Activated T-cell treated with anti-CD3 and anti-CD28 coated beads for 24 hours (primary cell): ENCODE results near the gene MED13L.
A peak's percentile ranks its signal among the peaks of the same experiment; 100 is the strongest.

ENCODE experiments used
- DNase-seq: peaks from one replicate; pipeline ENCODE4 v3.0.0-alpha.2; 2020; ENCODE audit warnings: low read depth

Gene MED13L

DNA sequence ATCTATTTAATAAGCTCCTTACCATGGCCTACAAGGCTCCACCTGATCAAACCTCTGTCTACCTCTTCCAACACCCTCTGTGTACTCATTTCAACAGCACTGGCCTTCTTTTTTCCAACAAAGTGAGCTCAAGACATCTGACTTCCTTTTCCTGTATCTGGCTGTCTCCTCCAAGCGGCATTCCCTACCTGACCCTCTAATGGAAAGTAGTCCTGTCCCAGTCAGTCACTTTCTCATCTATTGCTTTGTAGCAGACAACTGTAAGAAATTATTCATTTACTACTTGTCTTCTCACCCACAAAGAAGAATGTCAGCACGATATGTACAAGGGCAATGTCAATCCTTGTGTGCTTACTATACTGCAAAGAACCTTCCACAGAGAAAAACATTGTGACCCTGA lies 149.6 kb downstream of the MED13L start:
- DNase-seq, result no peak

- no peak for DNase-seq
These were observed 150.9 kb downstream of the MED13L start for GRCh38 chr12:116126610-116127009.

- DNase-seq, result no peak
These were observed 151.4 kb downstream of the MED13L start for GRCh38 chr12:116125956-116126566.

DNA sequence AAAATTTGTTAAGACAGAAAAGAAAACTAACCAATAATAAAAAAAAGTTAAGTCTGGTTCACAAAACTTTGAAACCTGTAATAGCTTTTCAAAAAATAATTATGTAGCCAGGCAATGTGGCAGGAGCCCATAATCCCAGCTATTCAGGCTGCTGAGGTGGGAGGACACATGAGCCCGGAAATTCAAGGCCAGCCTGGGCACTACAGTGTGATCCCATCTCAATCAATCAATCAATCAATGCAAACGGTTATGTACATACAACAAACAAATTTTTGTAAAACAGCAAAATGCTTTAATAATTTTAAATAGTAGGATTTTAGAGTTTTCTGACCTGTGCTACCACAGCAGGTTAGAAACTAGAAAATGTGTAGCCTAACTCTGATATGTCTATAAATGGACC lies 152.4 kb downstream of the MED13L start:
- no peak for DNase-seq

DNA sequence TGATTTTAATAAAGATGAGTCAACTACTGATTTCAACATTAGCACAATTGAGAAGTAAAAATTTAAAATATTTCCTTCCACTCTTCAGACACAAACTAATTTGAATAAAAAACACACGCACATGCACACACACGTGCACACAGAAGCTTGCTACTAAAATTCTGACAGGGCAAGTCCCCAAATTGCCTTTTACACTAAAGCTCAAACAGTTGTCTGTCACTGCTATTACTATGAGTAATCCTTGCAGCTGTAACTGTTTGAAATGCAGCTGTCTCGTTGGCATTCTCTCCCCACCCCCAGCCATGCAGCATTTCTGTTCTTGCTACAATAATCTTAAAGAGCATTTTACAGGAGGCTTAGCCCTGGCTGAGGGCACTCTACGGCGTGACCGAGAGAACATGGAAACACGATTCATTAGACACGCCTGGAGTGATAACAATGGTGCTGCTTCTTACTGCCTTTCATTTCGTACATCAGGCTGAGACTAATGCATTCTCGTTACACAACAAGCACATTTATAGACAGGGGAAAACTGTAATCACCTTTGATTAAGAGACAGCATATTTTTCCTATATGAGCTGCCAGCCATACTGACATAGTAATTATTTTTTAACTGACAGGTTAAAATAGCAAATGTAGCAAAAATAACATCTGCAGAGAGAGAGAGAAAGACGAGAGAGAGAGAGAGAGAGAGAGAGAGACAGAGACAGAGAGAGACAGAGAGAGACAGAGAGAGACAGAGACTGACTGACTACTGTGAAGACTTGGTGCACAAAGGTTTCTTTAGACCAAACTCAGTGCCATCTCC lies 153.8 kb downstream of the MED13L start:
- peak; percentile 26 for DNase-seq

DNA sequence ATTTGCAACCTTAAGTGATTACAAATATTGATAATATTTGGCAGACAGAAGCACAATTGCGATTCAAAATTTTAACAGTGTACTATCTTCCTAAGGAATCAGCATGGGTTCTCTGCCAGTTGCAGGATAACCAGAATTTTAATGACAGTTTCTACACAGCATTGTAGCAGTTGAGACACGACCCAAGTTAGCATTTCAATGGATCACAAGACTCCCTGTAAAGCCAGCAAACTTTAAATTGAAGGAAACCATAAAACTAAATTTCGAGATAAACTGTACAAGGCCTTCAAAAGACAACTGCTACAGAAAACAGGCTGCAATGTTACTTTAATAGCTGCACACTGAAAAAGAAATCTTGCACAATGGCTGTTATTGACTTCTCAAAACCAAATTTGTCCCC lies 154.9 kb downstream of the MED13L start:
- DNase-seq, result no peak

- DNase-seq, result no peak
These were observed 156.0 kb downstream of the MED13L start for GRCh38 chr12:116121453-116121871.

DNA sequence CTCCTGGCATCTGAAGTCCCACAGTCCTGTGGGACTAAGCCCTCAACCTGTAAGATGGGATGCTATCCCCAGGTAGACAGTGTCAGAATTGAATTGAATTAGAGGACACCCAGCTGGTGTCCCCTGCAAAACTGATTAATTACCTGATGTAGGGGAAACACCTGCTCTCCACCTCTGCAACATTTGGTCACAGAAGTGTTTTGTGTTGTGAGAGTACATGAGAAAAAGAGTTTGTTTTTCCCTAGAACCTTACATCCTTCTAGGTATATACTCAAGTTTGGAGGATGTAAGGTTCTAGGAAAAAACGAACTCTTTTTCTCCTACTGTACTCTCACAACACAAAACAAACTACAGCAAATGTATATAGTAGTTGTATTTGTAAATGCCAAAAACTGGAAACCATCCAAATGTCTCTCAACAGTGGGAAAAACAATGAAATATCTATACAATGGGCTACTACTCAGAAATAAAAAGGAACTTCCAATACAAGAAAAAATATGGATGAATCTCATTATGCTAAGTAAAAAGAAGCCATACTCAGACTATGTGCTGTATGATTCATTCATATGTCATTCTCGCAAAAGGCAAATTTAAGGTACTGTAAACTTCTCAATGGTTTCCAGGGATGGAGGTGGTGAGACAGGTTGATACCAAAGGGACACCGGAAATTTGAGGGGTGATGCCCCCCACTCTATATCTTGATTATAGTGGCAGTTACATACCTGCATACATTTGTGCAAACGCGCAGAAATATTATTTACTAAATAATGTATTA lies 160.7 kb downstream of the MED13L start:
- DNase-seq, result no peak

DNA sequence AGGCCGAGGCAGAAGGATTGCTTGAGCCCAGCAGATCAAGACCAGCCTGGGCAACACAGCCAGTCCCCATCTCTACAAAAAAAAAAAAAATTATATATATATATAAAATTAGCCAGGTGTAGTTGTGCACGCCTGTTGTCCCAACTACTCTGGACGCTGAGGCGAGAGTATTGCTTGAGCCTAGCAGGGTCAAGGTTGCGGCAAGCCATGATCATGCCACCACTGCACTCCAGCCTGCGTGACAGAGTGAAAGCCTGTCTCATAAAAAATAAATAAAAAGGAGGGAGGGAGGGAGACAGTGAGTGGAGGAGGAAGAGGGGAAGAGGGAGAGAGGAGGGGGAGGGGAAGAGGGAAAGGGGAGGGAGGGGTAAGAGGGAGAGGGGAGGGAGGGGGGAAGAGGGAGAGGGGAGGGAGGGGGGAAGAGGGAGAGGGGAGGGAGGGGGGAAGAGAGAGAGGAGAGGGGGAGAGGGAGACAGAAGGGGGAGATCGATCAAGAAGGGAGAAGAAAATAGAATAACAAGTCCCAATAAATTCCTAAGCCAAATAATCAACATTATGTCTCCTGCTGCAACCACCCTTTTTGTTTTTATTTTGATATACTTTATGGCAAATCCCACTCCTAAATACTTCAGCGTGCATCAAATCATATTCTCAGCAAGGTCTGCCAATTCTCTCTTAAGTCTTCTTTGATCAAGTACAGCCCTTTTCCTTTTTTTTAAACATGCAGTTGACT lies 163.9 kb downstream of the MED13L start:
- DNase-seq, result no peak

GRCh38 chr12:116106870-116107269 lies 170.6 kb downstream of the MED13L start:
- no peak for DNase-seq

DNA sequence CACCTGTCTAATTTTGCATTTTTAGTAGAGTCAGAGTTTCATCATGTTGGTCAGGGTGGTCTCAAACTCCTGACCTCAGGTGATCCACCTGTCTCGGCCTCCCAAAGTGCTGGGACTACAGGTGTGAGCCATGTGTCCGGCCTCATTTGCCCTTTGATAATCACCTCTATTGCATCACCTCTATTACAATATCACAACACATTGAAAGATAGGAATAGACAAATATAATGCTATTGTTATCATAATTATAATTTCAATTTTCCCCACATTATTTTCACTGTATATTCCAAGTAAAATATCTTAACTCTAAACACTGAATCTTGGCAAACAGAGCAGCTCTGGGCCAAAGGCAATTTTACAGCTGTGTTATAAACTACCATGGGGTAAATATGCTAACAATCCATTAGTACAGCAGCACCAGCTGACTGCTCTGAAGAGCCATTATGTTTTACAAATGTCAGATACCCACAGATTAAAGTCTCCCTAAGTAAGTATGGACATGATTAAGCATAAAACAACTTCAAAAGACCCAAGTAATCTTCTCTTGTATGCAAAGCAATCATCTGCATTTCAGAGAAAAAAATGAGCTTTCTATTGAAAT lies 173.2 kb downstream of the MED13L start:
- DNase-seq, result no peak

DNA sequence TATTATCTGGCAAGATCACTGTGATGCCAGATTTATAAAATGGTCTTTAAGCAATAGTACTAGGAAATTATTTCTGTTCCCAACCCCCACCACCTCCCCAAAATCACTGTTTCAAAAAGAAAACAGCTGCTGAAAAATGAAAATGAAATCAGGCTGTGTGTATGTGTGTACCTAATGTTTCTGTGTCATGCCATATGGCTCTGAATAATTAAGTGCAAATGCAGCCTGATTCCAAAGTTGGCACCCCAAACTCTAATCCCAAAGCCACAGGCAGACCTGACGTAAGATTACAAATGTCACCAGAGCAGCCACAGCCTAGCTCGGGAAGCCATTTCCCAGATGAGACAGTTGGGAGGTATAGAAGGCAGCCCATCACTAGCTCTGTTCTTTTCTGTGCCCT lies 175.5 kb downstream of the MED13L start:
- DNase-seq, result no peak

- no peak for DNase-seq
These were observed 177.7 kb downstream of the MED13L start for GRCh38 chr12:116099652-116100432.

DNA sequence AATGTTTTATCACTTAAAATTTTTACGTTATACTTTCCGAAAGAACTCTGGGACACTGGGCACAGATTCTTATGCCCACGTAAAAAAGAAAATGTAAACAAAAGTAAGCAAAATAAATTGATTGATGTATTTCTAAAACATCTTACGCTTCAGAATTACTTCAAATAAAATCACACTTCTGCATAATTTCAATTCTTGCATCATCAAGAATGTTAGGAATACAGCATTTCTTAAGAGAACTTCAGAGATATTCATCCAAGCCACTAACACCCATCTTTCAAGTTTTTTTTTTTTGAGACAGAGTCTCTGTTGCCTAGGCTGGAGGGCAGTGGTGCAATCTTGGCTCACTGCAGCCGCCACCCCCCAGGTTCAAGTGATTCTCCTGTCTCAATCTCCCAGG lies 180.6 kb downstream of the MED13L start:
- no peak for DNase-seq

- no peak for DNase-seq
These were observed 183.0 kb downstream of the MED13L start for GRCh38 chr12:116094475-116094874.

- no peak for DNase-seq
These were observed 183.6 kb downstream of the MED13L start for GRCh38 chr12:116093915-116094314.

- no peak for DNase-seq
These were observed 184.7 kb downstream of the MED13L start for GRCh38 chr12:116092776-116093175.

DNA sequence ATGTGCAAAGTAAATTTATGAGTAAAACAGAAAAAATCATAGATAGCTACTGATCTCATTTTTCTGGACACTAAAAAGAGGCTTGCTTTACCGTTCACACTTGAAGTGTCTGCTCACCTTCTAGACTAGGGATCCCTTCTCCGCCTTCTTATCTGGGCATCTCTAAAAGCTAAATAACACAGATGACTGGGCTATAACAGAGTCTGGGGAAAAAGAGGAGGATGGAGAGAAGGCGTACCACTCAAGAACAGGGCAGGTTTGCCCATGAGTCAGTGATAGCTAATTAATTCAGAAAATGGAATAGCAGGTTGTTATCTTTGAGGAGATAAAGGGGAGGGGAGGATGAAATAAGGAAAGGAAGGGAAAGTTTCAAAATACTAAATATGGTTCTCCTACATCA lies 185.3 kb downstream of the MED13L start:
- DNase-seq, result no peak

- DNase-seq, result no peak
These were observed 185.9 kb downstream of the MED13L start for GRCh38 chr12:116091579-116091978.

- no peak for DNase-seq
These were observed 187.0 kb downstream of the MED13L start for GRCh38 chr12:116090516-116090915.

- DNase-seq, result no peak
These were observed 188.4 kb downstream of the MED13L start for GRCh38 chr12:116089080-116089479.
